GM23248 (cell line): ENCODE results near the gene NBPF11.
"Not testable (repeated sequence)": the region's sequence is repeated elsewhere in the genome, so short reads cannot be mapped to it uniquely, and the experiment has no call there.

ENCODE experiments used
- EZH2 ChIP-seq: fragments of 200-600 bp; sonication (generic); IDR thresholded peaks from 2 replicates; pipeline ENCODE4 v1.6.1; 2018; ENCODE audit warnings: antibody characterized with exemption, mild to moderate bottlenecking; ENCODE audit not compliant: insufficient read depth, poor library complexity, severe bottlenecking
- EZH2phosphoT487 ChIP-seq: fragments of 200-600 bp; sonication (generic); IDR thresholded peaks from 2 replicates; pipeline ENCODE4 v1.6.1; 2018; ENCODE audit warnings: antibody characterized with exemption, moderate library complexity, mild to moderate bottlenecking, low read depth; ENCODE audit not compliant: insufficient read depth

- TF ChIP-seq EZH2phosphoT487, EZH2: not testable (repeated sequence)
These were observed 19.9 kb upstream of the NBPF11 start for GRCh38 chr1:148171995-148172394.
